Activated naive CD8-positive, alpha-beta T cell (primary cell): ENCODE data around the gene MUC4.
"Not testable (repeated sequence)": the region's sequence is repeated elsewhere in the genome, so short reads cannot be mapped to it uniquely, and the experiment has no call there.

Source experiments
- H3K27ac Mint-ChIP-seq: one replicate; pipeline ENCODE4 v1.8.0; 2021; ENCODE audit warnings: mixed read lengths
- H3K27me3 Mint-ChIP-seq: one replicate; pipeline ENCODE4 v1.8.0; 2021; ENCODE audit warnings: mixed read lengths
- H3K36me3 Mint-ChIP-seq: one replicate; pipeline ENCODE4 v1.8.0; 2021; ENCODE audit warnings: mixed read lengths
- H3K4me1 Mint-ChIP-seq: one replicate; pipeline ENCODE4 v1.8.0; 2021; ENCODE audit warnings: low read depth, mixed read lengths
- H3K4me3 Mint-ChIP-seq: one replicate; pipeline ENCODE4 v1.8.0; 2021; ENCODE audit warnings: mild to moderate bottlenecking, mixed read lengths
- H3K9me3 Mint-ChIP-seq: one replicate; pipeline ENCODE4 v1.8.0; 2021; ENCODE audit warnings: low read depth, mixed read lengths

The MUC4 gene

GRCh38 chr3:195847055-195847950, 35.6 kb upstream of the MUC4 start:
- Mint-ChIP-seq H3K27ac (no peak overlapping the region), H3K4me3 (no peak overlapping the region), H3K27me3 (no peaks in the 10 kb centered on the region), H3K36me3 (no peaks in the 10 kb centered on the region), H3K9me3 (no peaks in the 10 kb centered on the region), H3K4me1 (peaks cover 7% of the 10 kb centered on the region)

- Mint-ChIP-seq H3K4me1 (no peaks in the 10 kb centered on the region), H3K27ac (no peak overlapping the region), H3K9me3 (no peaks in the 10 kb centered on the region), H3K4me3 (no peak overlapping the region), H3K27me3 (no peaks in the 10 kb centered on the region), H3K36me3 (no peaks in the 10 kb centered on the region)
Measured at GRCh38 chr3:195845483-195845882, 33.8 kb upstream of the MUC4 start.

- Mint-ChIP-seq H3K36me3 (no peaks in the 10 kb centered on the region), H3K27me3 (no peaks in the 10 kb centered on the region), H3K9me3 (no peaks in the 10 kb centered on the region), H3K4me3 (no peak overlapping the region), H3K4me1 (no peaks in the 10 kb centered on the region), H3K27ac (no peak overlapping the region)
Measured at GRCh38 chr3:195844671-195845218, 33.0 kb upstream of the MUC4 start.

- Mint-ChIP-seq H3K4me3 (no peak overlapping the region), H3K9me3 (no peaks in the 10 kb centered on the region), H3K27me3 (no peaks in the 10 kb centered on the region), H3K36me3 (no peaks in the 10 kb centered on the region), H3K4me1 (no peaks in the 10 kb centered on the region), H3K27ac (no peak overlapping the region)
Measured at GRCh38 chr3:195839260-195840010, 27.7 kb upstream of the MUC4 start.

DNA sequence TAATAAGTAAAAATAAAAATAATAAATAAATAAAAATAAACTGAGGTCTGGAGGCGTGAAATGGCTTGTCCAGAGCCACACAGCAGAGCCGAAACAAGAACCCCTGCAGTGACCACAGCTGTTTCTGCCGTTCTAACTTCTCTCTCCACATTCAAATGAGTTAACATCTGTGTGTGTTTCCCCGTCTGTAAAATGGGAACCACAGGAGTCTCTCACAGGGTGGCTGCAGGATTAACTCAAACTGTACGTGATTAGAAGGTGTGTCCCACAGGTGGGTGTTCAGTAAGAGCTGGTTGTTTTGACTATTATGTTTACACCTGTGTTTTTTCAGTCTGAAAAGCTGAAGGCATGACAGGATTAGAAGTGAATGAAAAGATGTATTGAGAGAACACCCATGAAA, 27.0 kb upstream of the MUC4 start:
- Mint-ChIP-seq H3K27ac (no peak overlapping the region), H3K4me1 (no peaks in the 10 kb centered on the region), H3K9me3 (no peaks in the 10 kb centered on the region), H3K36me3 (no peaks in the 10 kb centered on the region), H3K27me3 (no peaks in the 10 kb centered on the region), H3K4me3 (no peak overlapping the region)

- no peak overlapping the region for H3K27ac Mint-ChIP-seq
- no peaks in the 10 kb centered on the region for H3K36me3 Mint-ChIP-seq
- H3K27me3 Mint-ChIP-seq = no peaks in the 10 kb centered on the region
- H3K4me3 Mint-ChIP-seq = no peak overlapping the region
- H3K9me3 Mint-ChIP-seq = no peaks in the 10 kb centered on the region
- no peaks in the 10 kb centered on the region for H3K4me1 Mint-ChIP-seq
Measured at GRCh38 chr3:195836476-195837135, 24.9 kb upstream of the MUC4 start.

- no peaks in the 10 kb centered on the region for H3K27me3 Mint-ChIP-seq
- no peaks in the 10 kb centered on the region for H3K4me1 Mint-ChIP-seq
- H3K9me3 Mint-ChIP-seq = no peaks in the 10 kb centered on the region
- H3K36me3 Mint-ChIP-seq = no peaks in the 10 kb centered on the region
- H3K4me3 Mint-ChIP-seq = no peak overlapping the region
- H3K27ac Mint-ChIP-seq = no peak overlapping the region
Measured at GRCh38 chr3:195835791-195836190, 24.1 kb upstream of the MUC4 start.

GRCh38 chr3:195834675-195835583, 23.2 kb upstream of the MUC4 start:
- no peaks in the 10 kb centered on the region for H3K9me3 Mint-ChIP-seq
- no peaks in the 10 kb centered on the region for H3K27me3 Mint-ChIP-seq
- peak overlapping the region; percentile 41 for H3K27ac Mint-ChIP-seq
- H3K4me3 Mint-ChIP-seq = no peak overlapping the region
- no peaks in the 10 kb centered on the region for H3K36me3 Mint-ChIP-seq
- H3K4me1 Mint-ChIP-seq = no peaks in the 10 kb centered on the region

DNA sequence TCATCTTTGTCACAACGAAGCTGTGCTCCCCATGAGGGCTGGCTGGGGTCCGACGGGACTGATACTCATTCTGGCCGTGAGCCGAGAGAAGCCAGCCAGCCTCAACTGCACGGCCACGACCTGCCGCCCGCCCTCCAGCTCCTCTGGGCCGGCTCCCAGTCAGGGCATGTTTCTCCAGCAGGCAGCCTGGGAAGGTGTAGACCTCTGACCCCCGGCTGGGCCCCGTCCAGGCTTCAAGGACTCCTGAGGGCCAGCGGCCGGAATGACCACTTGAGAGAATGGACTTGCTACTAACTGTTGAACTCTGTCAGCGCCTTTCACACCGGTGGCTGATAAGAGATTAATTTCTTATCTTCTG, 18.1 kb upstream of the MUC4 start:
- Mint-ChIP-seq H3K36me3 (no peaks in the 10 kb centered on the region), H3K27ac (no peak overlapping the region), H3K4me1 (no peaks in the 10 kb centered on the region), H3K4me3 (no peak overlapping the region), H3K9me3 (no peaks in the 10 kb centered on the region), H3K27me3 (no peaks in the 10 kb centered on the region)

DNA sequence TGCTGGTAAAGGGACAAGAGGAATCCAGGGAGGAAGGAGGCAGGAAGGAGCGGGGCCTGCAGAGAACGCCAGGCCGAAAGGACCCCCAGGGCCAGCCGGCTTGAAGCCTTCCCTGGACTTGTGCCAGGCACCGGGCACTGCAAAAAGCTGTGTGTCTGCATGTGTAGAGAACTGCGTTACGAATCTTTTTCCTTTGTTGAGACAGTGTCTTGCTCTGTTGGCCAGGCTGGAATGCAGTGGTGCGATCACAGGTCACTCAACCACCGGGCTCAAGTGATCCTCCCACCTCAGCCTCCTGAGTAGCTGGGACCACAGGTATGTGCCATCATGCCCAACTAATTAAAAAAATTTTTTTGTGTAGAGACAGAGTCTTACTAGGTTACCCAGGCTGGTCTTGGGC, 17.0 kb upstream of the MUC4 start:
- Mint-ChIP-seq H3K4me1 (no peaks in the 10 kb centered on the region), H3K4me3 (no peak overlapping the region), H3K9me3 (no peaks in the 10 kb centered on the region), H3K27me3 (no peaks in the 10 kb centered on the region), H3K27ac (no peak overlapping the region), H3K36me3 (no peaks in the 10 kb centered on the region)

DNA sequence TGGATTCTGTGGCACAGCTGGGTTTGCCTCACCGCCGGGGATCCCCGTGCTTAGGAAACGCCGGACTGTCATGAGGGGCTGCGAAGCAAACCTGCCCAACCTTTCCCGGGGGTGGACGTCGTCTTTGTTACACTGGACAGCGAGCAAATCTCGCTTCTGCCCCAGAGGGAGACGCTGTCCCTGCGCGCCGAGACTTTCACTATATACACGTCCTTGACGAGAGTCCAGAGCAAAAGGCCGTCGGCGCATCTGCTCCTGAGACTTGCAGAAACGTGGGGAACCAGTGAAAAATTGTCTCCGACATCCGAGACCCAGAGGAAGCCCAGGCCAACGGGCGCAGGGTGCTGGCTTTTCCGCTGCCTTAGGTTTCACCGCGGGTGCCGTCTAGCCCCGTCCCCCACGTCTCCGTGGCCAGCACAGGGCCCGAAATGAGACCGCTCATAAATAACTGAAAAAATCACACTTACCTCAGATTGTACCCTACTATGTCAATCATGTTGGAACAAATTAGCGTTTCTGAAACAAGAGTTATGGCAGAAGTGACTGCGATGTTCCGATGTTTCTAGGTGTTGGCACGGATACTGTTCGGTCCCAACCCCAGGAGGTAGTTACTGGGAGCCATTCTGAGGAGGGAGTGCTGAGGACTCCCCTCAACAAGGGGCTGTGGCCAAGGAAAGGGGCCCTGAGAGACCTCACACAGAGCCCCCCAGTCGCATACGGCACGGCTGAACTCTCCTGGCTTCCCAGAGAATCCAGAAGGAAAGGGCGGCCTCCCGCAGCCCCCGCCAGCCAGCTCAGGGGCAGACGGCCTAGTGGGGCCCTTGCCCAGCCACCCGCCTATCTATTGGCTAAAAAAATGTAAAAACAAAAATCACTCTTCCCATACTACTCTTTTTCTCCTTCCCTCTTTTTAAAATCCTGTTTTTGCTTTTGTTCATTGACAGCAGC, 14.4 kb upstream of the MUC4 start:
- H3K36me3 Mint-ChIP-seq = no peaks in the 10 kb centered on the region

GRCh38 chr3:195825191-195825588, 13.5 kb upstream of the MUC4 start:
- Mint-ChIP-seq H3K27ac (no peak overlapping the region), H3K36me3 (no peaks in the 10 kb centered on the region), H3K27me3 (no peaks in the 10 kb centered on the region)

More for the DNA sequence above, 14.4 kb upstream of the MUC4 start:
- no peak overlapping the region for H3K27ac Mint-ChIP-seq
- no peaks in the 10 kb centered on the region for H3K4me1 Mint-ChIP-seq
- H3K4me3 Mint-ChIP-seq = no peak overlapping the region
- H3K9me3 Mint-ChIP-seq = no peaks in the 10 kb centered on the region
- no peaks in the 10 kb centered on the region for H3K27me3 Mint-ChIP-seq

GRCh38 chr3:195824425-195825190, 12.9 kb upstream of the MUC4 start:
- not testable (repeated sequence) for H3K27ac Mint-ChIP-seq, H3K27me3 Mint-ChIP-seq, H3K4me3 Mint-ChIP-seq, H3K36me3 Mint-ChIP-seq, H3K9me3 Mint-ChIP-seq, H3K4me1 Mint-ChIP-seq

More at GRCh38 chr3:195825191-195825588, 13.5 kb upstream of the MUC4 start:
- Mint-ChIP-seq H3K9me3 (no peaks in the 10 kb centered on the region), H3K4me3 (no peak overlapping the region), H3K4me1 (no peaks in the 10 kb centered on the region)
